Measurements from ENCODE around the gene TMEM109.

GRCh38 chr11:60897496-60897895 lies 16.5 kb upstream of the TMEM109 start:
- TF ChIP-seq CTCF (conservative IDR thresholded peaks at IDR 0.05; ENCODE audit: low read length) (no peak), EZH2phosphoT487 (IDR thresholded peaks at IDR 0.05; ENCODE audit: borderline replicate concordance) (no peak)
